HL-60 (cell line): ENCODE data around the gene EMID1.
A peak's percentile ranks its signal among the peaks of the same experiment; 100 is the strongest.

Experiments used
- DNase-seq, 2 experiments: peaks; one replicate each; pipeline ENCODE4 v3.0.0-alpha.2; 2010 to 2020; ENCODE audit warnings: low read depth in 1 of 2, low spot score in 1 of 2
- H3K27ac ChIP-seq: fragments of 250-450 bp; sonication (Bioruptor Pico); replicated peaks from 2 replicates; pipeline ENCODE4 v1.5.1; 2020; ENCODE audit warnings: mild to moderate bottlenecking, moderate library complexity
- H3K27me3 ChIP-seq: fragments of 250-450 bp; sonication (Bioruptor Pico); 2 replicates; pipeline ENCODE4 v1.5.1; 2021; ENCODE audit warnings: mild to moderate bottlenecking, moderate library complexity; ENCODE audit not compliant: insufficient read depth, poor library complexity, severe bottlenecking
- H3K4me3 ChIP-seq: replicated peaks from 2 replicates; pipeline ENCODE4 v1.5.1; 2011; ENCODE audit warnings: mild to moderate bottlenecking, control low read depth, low read length; ENCODE audit not compliant: insufficient read depth
- GABPA ChIP-seq: IDR thresholded peaks from 2 replicates; pipeline ENCODE4 v1.6.1; 2012; ENCODE audit warnings: low read depth
- POLR2AphosphoS5 ChIP-seq: IDR thresholded peaks from 2 replicates; pipeline ENCODE4 v1.6.1; 2012; ENCODE audit warnings: low read depth
- SPI1 ChIP-seq: IDR thresholded peaks from 2 replicates; pipeline ENCODE4 v1.6.1; 2012; ENCODE audit warnings: low read depth, mild to moderate bottlenecking, borderline replicate concordance
- TF ChIP-seq, protein P1 (sequence below): IDR thresholded peaks from 2 replicates; pipeline ENCODE4 v1.6.1; 2012; ENCODE audit warnings: low read depth; ENCODE audit not compliant: insufficient replicate concordance
- TF ChIP-seq, protein P2 (sequence below): IDR thresholded peaks from one replicate; pipeline ENCODE4 v1.5.1; 2011; ENCODE audit warnings: low read length, control low read depth, inconsistent platforms; ENCODE audit not compliant: insufficient read depth

The EMID1 gene

DNA sequence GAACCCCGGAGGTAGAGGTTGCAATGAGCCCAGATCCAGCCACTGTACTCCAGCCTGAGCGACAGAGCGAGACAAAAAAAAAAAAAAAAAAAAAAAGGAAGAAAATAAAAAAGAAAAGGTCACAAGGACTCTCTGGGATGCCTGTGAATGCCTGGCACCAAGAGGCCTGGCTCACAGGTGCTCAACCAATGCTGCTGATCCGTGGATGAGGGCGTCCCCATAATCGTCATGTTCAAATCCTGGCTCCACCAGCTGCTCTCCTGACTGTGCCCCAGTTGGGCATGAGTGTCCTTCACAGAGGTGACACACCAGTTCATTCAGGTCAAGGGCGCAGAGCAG lies 100.1 kb downstream of the EMID1 start:
- Histone ChIP-seq H3K4me3 (no peak overlapping the region), H3K27ac (no peak overlapping the region), H3K27me3 (peaks cover 15% of the 10 kb centered on the region)
- TF ChIP-seq SPI1 (no peak), GABPA (no peak), POLR2AphosphoS5 (no peak)
- TF ChIP-seq, protein P1, sequence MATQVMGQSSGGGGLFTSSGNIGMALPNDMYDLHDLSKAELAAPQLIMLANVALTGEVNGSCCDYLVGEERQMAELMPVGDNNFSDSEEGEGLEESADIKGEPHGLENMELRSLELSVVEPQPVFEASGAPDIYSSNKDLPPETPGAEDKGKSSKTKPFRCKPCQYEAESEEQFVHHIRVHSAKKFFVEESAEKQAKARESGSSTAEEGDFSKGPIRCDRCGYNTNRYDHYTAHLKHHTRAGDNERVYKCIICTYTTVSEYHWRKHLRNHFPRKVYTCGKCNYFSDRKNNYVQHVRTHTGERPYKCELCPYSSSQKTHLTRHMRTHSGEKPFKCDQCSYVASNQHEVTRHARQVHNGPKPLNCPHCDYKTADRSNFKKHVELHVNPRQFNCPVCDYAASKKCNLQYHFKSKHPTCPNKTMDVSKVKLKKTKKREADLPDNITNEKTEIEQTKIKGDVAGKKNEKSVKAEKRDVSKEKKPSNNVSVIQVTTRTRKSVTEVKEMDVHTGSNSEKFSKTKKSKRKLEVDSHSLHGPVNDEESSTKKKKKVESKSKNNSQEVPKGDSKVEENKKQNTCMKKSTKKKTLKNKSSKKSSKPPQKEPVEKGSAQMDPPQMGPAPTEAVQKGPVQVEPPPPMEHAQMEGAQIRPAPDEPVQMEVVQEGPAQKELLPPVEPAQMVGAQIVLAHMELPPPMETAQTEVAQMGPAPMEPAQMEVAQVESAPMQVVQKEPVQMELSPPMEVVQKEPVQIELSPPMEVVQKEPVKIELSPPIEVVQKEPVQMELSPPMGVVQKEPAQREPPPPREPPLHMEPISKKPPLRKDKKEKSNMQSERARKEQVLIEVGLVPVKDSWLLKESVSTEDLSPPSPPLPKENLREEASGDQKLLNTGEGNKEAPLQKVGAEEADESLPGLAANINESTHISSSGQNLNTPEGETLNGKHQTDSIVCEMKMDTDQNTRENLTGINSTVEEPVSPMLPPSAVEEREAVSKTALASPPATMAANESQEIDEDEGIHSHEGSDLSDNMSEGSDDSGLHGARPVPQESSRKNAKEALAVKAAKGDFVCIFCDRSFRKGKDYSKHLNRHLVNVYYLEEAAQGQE: no peak
- TF ChIP-seq, protein P2, sequence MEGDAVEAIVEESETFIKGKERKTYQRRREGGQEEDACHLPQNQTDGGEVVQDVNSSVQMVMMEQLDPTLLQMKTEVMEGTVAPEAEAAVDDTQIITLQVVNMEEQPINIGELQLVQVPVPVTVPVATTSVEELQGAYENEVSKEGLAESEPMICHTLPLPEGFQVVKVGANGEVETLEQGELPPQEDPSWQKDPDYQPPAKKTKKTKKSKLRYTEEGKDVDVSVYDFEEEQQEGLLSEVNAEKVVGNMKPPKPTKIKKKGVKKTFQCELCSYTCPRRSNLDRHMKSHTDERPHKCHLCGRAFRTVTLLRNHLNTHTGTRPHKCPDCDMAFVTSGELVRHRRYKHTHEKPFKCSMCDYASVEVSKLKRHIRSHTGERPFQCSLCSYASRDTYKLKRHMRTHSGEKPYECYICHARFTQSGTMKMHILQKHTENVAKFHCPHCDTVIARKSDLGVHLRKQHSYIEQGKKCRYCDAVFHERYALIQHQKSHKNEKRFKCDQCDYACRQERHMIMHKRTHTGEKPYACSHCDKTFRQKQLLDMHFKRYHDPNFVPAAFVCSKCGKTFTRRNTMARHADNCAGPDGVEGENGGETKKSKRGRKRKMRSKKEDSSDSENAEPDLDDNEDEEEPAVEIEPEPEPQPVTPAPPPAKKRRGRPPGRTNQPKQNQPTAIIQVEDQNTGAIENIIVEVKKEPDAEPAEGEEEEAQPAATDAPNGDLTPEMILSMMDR: no peak
- DNase-seq: no peak

DNA sequence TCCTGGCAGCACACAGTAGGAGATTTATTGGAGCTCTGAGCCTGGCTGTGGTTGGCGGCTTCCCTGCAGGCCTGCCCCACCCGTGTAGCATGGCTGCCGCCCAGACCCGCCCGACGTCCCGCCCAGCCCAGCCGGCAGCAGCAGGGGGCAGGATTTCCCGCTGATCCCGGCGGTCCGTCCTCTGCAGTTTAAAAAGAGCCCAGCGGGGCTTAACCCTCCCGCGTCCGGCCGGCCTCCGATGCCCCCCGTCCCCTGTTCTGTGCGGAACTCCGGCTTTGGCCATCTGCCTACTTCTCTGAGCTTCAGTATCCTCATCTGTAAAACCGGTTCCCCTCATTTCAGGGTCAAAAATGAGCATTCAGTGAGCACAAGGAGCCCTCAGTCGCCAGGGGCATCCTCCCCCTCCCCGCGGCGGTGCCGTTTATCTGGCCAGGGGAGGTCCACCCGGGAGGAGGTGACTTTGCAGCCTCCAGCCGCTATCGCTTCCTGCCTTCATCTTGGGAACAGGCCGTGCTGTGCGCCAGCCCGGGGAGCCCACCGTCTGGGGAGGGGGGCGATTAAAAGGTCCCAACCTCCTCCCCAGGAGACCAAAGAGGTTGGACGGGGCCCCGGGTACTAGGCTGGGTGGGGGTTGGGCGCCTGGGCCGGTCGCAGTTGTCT lies 100.6 kb downstream of the EMID1 start, which contains the start of gene GAS2L1:
Gene GAS2L1, plus strand, starts transcription at position 476 of the 660 bp plus-strand sequence. CDS start 1,456 bp downstream, outside the sequence.
- peak in 1 of 2 experiments; percentile 50 for DNase-seq

DNA sequence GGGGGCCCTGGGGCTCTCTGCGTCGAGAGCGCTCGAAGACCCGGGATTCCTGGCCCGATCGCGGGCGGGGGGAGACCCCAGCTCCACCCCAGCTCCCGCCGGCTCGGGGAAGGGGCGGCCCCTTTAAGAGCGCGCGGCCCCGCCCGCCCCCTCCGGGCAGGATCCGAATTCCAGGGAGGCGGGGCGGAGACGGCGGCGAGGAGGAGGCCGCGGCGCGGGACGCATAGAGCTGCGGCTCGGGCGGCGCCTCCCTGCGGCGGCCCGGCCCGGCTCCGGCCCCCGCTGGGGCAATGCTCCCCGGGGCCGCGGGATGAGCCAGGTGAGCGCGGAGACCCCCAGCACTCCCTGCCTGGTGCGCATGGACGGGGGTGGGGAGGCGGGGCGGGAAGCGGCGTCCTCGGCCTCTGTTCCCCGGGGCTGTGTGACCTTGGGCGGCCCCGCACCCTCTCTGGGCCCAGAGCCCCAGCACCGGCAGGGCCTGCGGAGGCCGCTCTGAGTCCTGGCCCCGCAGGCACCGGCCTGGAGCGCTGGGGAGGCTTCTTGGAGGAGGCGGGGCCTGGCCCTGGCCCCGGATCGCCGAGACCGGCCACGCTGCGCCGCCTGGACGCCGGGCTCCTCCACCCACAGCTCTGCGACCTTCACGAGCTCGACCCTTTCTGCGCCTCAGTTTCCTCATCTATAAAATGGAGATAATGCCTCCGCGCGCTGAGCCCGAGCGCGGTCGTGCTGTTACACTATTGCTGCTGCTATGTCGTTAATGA lies 101.3 kb downstream of the EMID1 start:
- Histone ChIP-seq H3K27me3 (peaks cover 18% of the 10 kb centered on the region), H3K27ac (no peak overlapping the region), H3K4me3 (peak overlapping the region; percentile 46)
- TF ChIP-seq GABPA (no peak), SPI1 (no peak), POLR2AphosphoS5 (no peak)
- TF ChIP-seq, protein P2: no peak
- TF ChIP-seq, protein P1: no peak
- no peak for DNase-seq

More for the DNA sequence above, 100.6 kb downstream of the EMID1 start, which contains the start of gene GAS2L1:
- Histone ChIP-seq H3K4me3 (peak within 1 kb of the TSS; percentile 46), H3K27ac (no peak within 1 kb of the TSS), H3K27me3 (peaks cover 15% of the 10 kb centered on the region)
- TF ChIP-seq SPI1 (no peak), POLR2AphosphoS5 (no peak), GABPA (no peak)
- TF ChIP-seq, protein P1: no peak
- TF ChIP-seq, protein P2: no peak
